Gastrocnemius medialis (tissue), 4 donors: ENCODE measurements around the gene FNIP1.

ENCODE experiments used
- CTCF ChIP-seq, 5 experiments: fragments of 450-650 bp in 3 of 5; fragments of 200-600 bp in 2 of 5; sonication (generic) in 2 of 5; IDR thresholded peaks in 4 of 5; conservative IDR thresholded peaks in 1 of 5; 1 replicate in 4 of 5; 2 replicates in 1 of 5; pipeline ENCODE4 v1.5.1; 2016 to 2019; ENCODE audit warnings: antibody characterized with exemption in 5 of 5, mild to moderate bottlenecking in 3 of 5, moderate library complexity in 3 of 5
- POLR2A ChIP-seq, 2 donors: fragments of 450-650 bp; IDR thresholded peaks; one replicate each; pipeline ENCODE4 v1.6.1; 2017; ENCODE audit warnings: antibody characterized with exemption in 2 of 2, mild to moderate bottlenecking in 2 of 2, moderate library complexity in 2 of 2

DNA sequence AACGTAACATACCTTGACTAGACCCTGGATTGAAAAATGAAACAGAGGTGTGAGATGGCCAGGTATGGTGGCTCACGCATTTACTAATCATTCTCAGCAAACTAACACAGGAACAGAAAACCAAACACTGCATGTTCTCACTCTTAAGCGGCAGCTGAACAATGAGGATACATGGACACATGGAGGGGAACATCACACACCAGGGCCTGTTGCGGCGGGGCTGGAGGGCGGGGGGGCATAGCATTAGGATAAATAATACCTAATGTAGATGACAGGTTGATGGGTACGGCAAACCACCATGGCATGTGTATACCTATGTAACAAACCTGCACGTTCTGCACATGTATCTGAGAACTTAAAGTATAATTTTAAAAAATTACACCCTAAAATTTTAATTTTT lies 177.7 kb downstream of the FNIP1 start:
- no peak for TF ChIP-seq CTCF (IDR thresholded peaks at IDR 0.05 in 4 of 5, conservative IDR thresholded peaks at IDR 0.05 in 1 of 5)
- TF ChIP-seq POLR2A (IDR thresholded peaks at IDR 0.05): no peak
